ENCODE data around the gene SAMD14. TPM values are rescaled to one million over a fixed set of nuclear protein-coding genes. Genes with fewer than 3 reads are reported as not detected.
A peak's percentile ranks its signal among the peaks of the same experiment; 100 is the strongest.

The SAMD14 gene
- total and polyA plus RNA-seq, 7 donors, result 0.55 to 2.7 (median 1.0) TPM

DNA sequence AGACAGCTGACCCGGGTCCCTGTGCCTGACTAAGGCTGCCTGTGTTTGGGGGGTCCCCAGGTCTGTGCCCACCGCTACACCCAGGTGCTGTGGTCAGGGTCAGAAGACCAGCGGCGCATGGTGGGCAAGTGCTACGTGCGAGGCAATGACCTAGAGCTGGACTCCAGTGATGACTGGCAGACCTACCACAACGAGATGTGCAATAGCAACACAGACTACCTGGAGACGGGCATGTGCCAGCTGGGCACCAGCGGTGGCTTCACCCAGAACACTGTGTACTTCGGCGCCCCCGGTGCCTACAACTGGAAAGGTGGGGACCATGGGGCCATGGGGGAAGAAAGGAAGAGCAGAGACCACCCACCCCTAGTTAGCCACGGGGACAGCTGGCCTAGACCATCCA, 62.0 kb downstream of the SAMD14 start:
- H3K4me1 ChIP-seq, result peaks cover 51% of the 10 kb centered on the region
- H3K9me3 ChIP-seq, result no peaks in the 10 kb centered on the region
- no peaks in the 10 kb centered on the region for H3K27me3 ChIP-seq (ENCODE audit: insufficient read depth in 3 of 3, low read length in 2 of 3)
- DNase-seq (no peak), ATAC-seq (peak in 1 of 4 donors; percentile 6)
- peaks cover 0 to 42% of the 10 kb centered on the region in 2 donors for H3K36me3 ChIP-seq (ENCODE audit: insufficient read depth in 1 of 2, low read depth in 1 of 2)
- 71 to 82% (median 81%) methylated on average over 13 of the region's 13 CpGs for WGBS, 3 donors
- TF ChIP-seq, protein P1, sequence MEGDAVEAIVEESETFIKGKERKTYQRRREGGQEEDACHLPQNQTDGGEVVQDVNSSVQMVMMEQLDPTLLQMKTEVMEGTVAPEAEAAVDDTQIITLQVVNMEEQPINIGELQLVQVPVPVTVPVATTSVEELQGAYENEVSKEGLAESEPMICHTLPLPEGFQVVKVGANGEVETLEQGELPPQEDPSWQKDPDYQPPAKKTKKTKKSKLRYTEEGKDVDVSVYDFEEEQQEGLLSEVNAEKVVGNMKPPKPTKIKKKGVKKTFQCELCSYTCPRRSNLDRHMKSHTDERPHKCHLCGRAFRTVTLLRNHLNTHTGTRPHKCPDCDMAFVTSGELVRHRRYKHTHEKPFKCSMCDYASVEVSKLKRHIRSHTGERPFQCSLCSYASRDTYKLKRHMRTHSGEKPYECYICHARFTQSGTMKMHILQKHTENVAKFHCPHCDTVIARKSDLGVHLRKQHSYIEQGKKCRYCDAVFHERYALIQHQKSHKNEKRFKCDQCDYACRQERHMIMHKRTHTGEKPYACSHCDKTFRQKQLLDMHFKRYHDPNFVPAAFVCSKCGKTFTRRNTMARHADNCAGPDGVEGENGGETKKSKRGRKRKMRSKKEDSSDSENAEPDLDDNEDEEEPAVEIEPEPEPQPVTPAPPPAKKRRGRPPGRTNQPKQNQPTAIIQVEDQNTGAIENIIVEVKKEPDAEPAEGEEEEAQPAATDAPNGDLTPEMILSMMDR (IDR thresholded peaks at IDR 0.05), result no peak
- intact Hi-C loops (cut with DNase I), result no loop called here
- peak overlapping the region; percentile 92 for H3K27ac ChIP-seq
- H3K4me3 ChIP-seq, result no peak overlapping the region

DNA sequence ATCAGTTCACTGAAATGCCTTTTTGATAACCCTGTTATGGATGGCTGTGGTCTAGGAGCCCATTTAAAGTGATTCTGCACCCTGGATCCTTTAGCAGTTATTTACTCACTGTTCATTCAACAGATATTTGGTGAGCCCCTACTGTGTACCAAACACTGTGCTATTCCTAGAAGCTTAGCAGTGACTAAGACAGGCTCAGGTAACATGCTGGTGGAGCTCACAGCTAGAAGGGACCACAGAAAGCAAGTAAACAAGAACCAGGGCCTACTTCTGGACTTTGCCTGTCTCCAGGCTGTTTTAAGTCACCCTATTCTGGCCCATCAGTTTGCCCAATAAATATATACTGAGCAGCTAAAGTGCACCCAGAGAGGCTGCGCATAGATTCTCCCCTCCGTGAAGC, 63.0 kb downstream of the SAMD14 start:
- no peaks in the 10 kb centered on the region for H3K9me3 ChIP-seq
- H3K27ac ChIP-seq, result peak overlapping the region; percentile 92
- ATAC-seq, result peak; percentile 62 to 80 (median 70)
- 58 to 84% (median 59%) methylated on average over 2 of the region's 2 CpGs for WGBS, 3 donors
- peaks cover 0 to 32% of the 10 kb centered on the region in 2 donors for H3K36me3 ChIP-seq (ENCODE audit: insufficient read depth in 1 of 2, low read depth in 1 of 2)
- DNase-seq, result peak in 1 of 2 donors; percentile 30
- no peak overlapping the region for H3K4me3 ChIP-seq
- TF ChIP-seq, protein P1 (IDR thresholded peaks at IDR 0.05), result no peak
- intact Hi-C loops (cut with DNase I), result no loop called here
- peaks cover 61% of the 10 kb centered on the region for H3K4me1 ChIP-seq
- no peaks in the 10 kb centered on the region for H3K27me3 ChIP-seq (ENCODE audit: insufficient read depth in 3 of 3, low read length in 2 of 3)

DNA sequence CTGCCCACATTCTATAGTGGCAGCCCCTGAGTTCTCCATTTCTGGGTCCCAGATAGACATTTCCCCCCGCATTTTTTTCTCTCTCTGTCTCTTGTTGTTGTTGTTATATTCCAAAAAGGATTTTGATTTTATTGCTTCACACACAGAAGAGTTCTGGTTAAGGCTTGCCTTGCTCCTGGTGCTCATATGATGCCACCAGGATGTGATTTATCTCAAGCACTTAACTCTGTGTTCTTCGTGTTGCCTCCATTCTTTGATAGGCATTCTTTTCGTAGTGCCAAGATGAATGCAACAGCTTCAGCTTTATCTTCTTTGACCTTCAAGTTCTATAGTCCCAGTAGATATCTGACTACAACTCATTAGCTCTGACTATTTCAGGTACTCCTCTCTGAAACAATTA, 64.9 kb downstream of the SAMD14 start:
- Histone ChIP-seq H3K4me1 (peaks cover 80% of the 10 kb centered on the region), H3K27ac (peak overlapping the region; percentile 92), H3K36me3 (ENCODE audit: insufficient read depth in 1 of 2, low read depth in 1 of 2) (peaks cover 0 to 16% of the 10 kb centered on the region in 2 donors), H3K4me3 (no peak overlapping the region), H3K9me3 (no peaks in the 10 kb centered on the region), H3K27me3 (ENCODE audit: insufficient read depth in 3 of 3, low read length in 2 of 3) (no peaks in the 10 kb centered on the region)
- no peak for ATAC-seq
- TF ChIP-seq, protein P1 (IDR thresholded peaks at IDR 0.05), result no peak
- no peak for DNase-seq
- WGBS, 3 donors, result 54 to 62% (median 59%) methylated on average over 3 of the region's 3 CpGs
- intact Hi-C loops (cut with DNase I), result no loop called here

DNA sequence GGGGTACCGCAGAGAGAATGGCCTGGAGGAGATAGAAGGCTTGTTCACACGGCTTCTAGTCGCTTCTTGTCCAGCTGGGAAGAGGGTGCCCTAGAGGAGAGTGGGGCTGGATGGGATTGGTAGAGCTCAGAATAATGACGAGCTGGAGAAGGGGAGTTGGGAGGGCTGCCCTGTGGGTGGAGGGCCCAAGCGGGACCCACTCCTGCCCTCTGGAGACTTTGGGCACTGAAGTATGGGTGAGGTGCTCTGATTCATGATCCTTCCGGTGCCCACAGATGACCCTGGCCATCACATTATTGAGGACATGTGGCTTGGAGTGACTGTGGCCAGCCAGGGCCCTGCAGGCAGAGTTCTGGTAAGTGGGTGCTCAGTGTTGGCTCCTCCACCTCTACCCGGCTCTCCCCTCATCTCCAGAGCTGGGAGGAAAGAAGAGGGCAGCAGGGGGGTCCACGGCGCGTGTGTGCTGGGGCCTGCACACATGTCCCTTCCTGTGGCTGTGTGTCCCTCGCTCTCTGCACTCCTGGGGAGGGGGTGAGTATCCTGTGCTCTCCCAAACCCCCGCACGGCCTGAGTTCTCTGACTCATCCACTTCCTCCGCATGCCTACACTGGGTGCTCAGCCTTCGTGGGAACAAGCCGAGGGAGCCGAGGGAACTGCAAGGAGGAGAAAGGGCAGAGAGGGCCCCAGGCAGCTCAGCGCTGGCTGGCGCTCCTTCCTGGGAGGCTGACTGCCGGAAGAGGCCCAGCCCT, 65.5 kb downstream of the SAMD14 start:
- DNase-seq, result peak; percentile 62 to 71
- WGBS, 3 donors, result 67 to 75% (median 68%) methylated on average over 18 to 20 of the region's 20 CpGs
- peak overlapping the region; percentile 92 for H3K27ac ChIP-seq
- H3K27me3 ChIP-seq (ENCODE audit: insufficient read depth in 3 of 3, low read length in 2 of 3), result no peaks in the 10 kb centered on the region
- intact Hi-C loops (cut with DNase I), result no loop called here
- no peak overlapping the region for H3K4me3 ChIP-seq
- no peaks in the 10 kb centered on the region for H3K9me3 ChIP-seq
- peaks cover 86% of the 10 kb centered on the region for H3K4me1 ChIP-seq
- peak; percentile 16 to 57 (median 32) for ATAC-seq
- TF ChIP-seq, protein P1 (IDR thresholded peaks at IDR 0.05), result no peak
- H3K36me3 ChIP-seq (ENCODE audit: insufficient read depth in 1 of 2, low read depth in 1 of 2), result peaks cover 0 to 10% of the 10 kb centered on the region in 2 donors

Data from psoas muscle (tissue), 8 donors.